Stomach smooth muscle (tissue), 2 donors: ENCODE measurements around the gene XPO5.
"Not testable (repeated sequence)": the region's sequence is repeated elsewhere in the genome, so short reads cannot be mapped to it uniquely, and the experiment has no call there.

ENCODE experiments used
- H3K27ac ChIP-seq: one replicate; pipeline ENCODE4 v1.7.0; 2013; ENCODE audit warnings: mild to moderate bottlenecking, low read length, inconsistent platforms
- H3K27me3 ChIP-seq, 2 donors: one replicate each; pipeline ENCODE4 v1.7.0; 2013; ENCODE audit warnings: low read length in 2 of 2; ENCODE audit not compliant: insufficient read depth in 2 of 2, control insufficient read depth in 1 of 2
- H3K36me3 ChIP-seq, 2 donors: one replicate each; pipeline ENCODE4 v1.7.0; 2013; ENCODE audit warnings: low read length in 2 of 2; ENCODE audit not compliant: control insufficient read depth in 2 of 2, insufficient read depth in 2 of 2
- H3K4me1 ChIP-seq: one replicate; pipeline ENCODE4 v1.7.0; 2013; ENCODE audit warnings: low read length; ENCODE audit not compliant: control insufficient read depth, insufficient read depth
- H3K4me3 ChIP-seq, 2 donors: one replicate each; pipeline ENCODE4 v1.7.0; 2013; ENCODE audit warnings: low read length in 2 of 2
- H3K9ac ChIP-seq, 2 donors: one replicate each; pipeline ENCODE4 v1.7.0; 2013; ENCODE audit warnings: low read length in 2 of 2, mild to moderate bottlenecking in 1 of 2
- H3K9me3 ChIP-seq, 2 donors: one replicate each; pipeline ENCODE4 v1.7.0; 2013; ENCODE audit warnings: low read length in 2 of 2; ENCODE audit not compliant: control insufficient read depth in 2 of 2
- donor health status: healthy.
- donor health status: Pancreatic carcinoma.

XPO5 gene

GRCh38 chr6:43541774-43542471 is 33.9 kb downstream of the XPO5 start:
- Histone ChIP-seq H3K4me3 (no peak overlapping the region), H3K4me1 (no peaks in the 10 kb centered on the region), H3K36me3 (peaks cover 12 to 26% of the 10 kb centered on the region in 2 donors), H3K9me3 (no peaks in the 10 kb centered on the region), H3K27me3 (no peaks in the 10 kb centered on the region), H3K27ac (no peak overlapping the region), H3K9ac (no peak overlapping the region)

DNA sequence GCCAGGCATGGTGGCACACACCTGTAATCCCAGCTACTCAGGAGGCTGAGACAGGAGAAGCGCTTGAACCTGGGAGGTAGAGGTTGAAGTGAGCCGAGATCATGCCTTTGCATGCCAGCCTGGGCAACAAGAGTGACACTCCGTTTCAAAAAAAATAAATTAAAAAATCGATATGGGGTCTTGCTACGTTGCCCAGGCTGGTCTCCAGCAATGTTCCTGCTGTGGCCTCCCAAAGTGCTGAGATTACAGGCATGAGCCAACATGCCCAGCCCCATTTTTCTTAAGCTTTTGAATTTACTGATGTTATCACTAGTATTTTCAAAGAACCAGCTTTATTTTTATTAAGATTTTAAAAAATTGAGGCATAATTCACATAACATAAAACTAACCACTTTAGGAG is 35.3 kb downstream of the XPO5 start:
- H3K27ac ChIP-seq = no peak overlapping the region
- no peaks in the 10 kb centered on the region for H3K9me3 ChIP-seq
- H3K27me3 ChIP-seq = no peaks in the 10 kb centered on the region
- H3K9ac ChIP-seq = no peak overlapping the region
- peaks cover 9 to 18% of the 10 kb centered on the region in 2 donors for H3K36me3 ChIP-seq
- H3K4me3 ChIP-seq = no peak overlapping the region
- H3K4me1 ChIP-seq = no peaks in the 10 kb centered on the region

DNA sequence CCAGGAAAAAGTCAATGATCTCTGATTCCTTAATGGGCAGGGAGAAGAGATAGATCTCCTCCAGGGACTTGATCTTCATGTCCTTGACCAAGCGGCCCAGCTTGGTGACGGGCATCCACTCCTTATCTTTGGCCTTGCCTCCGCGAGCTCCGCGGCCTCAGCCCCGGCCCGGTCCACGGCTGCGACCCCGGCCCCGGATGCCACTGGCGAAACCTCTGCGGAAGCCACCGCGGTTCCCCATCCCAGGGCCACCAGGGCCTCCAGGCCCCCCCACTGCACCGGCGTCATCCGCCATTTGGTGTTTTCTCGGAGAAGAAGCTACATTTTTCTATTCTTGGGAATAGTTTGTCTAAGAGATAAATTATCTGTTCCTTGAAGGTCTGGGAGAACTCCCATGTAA is 36.4 kb downstream of the XPO5 start:
- not testable (repeated sequence) for H3K4me3 ChIP-seq, H3K27me3 ChIP-seq, H3K4me1 ChIP-seq, H3K9me3 ChIP-seq, H3K27ac ChIP-seq, H3K9ac ChIP-seq
- H3K36me3 ChIP-seq = peaks cover 5 to 13% of the 10 kb centered on the region in 2 donors

GRCh38 chr6:43538986-43539385 is 36.9 kb downstream of the XPO5 start:
- H3K27me3 ChIP-seq, H3K9ac ChIP-seq, H3K27ac ChIP-seq, H3K4me1 ChIP-seq, H3K4me3 ChIP-seq, H3K9me3 ChIP-seq: not testable (repeated sequence)
- peaks cover 9 to 16% of the 10 kb centered on the region in 2 donors for H3K36me3 ChIP-seq

DNA sequence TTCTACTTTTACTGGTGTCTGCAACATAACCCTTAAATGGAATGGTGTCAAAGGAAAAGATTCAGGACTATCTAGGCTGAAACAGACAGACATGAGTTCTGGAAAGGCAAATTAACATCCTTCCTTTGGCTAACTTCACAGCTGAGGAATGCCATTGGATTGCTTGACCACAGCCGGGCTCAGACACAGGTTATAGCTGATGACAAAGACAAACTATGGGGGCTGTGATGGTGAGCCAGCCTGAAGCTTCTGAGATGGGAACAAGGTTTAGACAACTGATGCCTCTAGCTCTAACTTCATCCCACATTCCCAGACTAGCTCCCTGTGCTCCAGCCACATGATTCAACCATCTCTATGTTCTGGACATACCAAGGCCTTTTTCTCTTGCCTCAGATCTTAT is 43.6 kb downstream of the XPO5 start:
- Histone ChIP-seq H3K27me3 (no peaks in the 10 kb centered on the region), H3K27ac (no peak overlapping the region), H3K4me3 (no peak overlapping the region), H3K9ac (no peak overlapping the region), H3K9me3 (no peaks in the 10 kb centered on the region), H3K4me1 (no peaks in the 10 kb centered on the region), H3K36me3 (peaks cover 37 to 49% of the 10 kb centered on the region in 2 donors)

- H3K4me3 ChIP-seq = no peak overlapping the region
- H3K27me3 ChIP-seq = no peaks in the 10 kb centered on the region
- H3K27ac ChIP-seq = no peak overlapping the region
- no peaks in the 10 kb centered on the region for H3K9me3 ChIP-seq
- H3K36me3 ChIP-seq = peaks cover 77 to 80% of the 10 kb centered on the region in 2 donors
- H3K4me1 ChIP-seq = peaks cover 3% of the 10 kb centered on the region
- H3K9ac ChIP-seq = no peak overlapping the region
Measured at GRCh38 chr6:43524483-43524961, 51.3 kb downstream of the XPO5 start.

- Histone ChIP-seq H3K4me3 (no peak overlapping the region), H3K9me3 (no peaks in the 10 kb centered on the region), H3K27me3 (no peaks in the 10 kb centered on the region), H3K27ac (no peak overlapping the region), H3K9ac (no peak overlapping the region), H3K4me1 (peaks cover 5% of the 10 kb centered on the region), H3K36me3 (peaks cover 76 to 82% of the 10 kb centered on the region in 2 donors)
Measured at GRCh38 chr6:43523284-43523683, 52.6 kb downstream of the XPO5 start.

DNA sequence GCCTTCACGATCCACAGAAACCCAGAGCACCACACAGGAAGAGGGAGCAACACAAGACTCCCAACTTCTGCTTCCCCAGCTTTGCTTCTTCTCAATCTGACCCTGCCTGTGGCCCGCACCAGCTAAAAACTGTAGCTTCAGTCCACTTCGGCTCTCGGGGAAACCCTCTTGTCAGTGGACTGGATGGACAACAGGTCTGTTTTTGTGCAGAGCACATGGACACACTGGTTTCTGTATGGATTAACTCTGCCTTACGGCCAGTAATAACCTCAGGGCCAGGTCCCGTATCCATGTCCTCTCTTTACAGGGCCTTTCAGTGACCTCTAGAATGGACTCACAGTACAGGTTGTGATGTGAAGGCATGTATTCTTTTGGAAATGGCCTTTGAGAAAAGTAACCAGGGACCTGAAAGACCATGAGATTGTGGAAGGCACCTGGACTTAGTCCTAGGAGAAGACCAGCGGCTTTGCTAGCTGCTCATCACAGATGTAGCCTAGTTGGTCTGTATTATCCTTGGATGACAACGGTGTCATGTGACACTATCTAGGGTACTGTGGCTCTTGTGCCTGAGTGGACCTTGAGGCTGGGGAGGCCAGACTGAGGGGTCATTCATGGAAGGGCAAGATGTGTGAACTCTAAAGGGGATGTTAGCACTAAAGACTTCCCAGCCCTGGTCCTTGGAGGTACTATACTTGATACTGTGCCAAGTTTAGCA is 53.1 kb downstream of the XPO5 start:
- H3K9ac ChIP-seq = no peak overlapping the region
- no peaks in the 10 kb centered on the region for H3K9me3 ChIP-seq
- H3K36me3 ChIP-seq = peaks cover 71 to 76% of the 10 kb centered on the region in 2 donors
- no peak overlapping the region for H3K4me3 ChIP-seq
- no peaks in the 10 kb centered on the region for H3K27me3 ChIP-seq
- H3K27ac ChIP-seq = no peak overlapping the region
- H3K4me1 ChIP-seq = peaks cover 11% of the 10 kb centered on the region

DNA sequence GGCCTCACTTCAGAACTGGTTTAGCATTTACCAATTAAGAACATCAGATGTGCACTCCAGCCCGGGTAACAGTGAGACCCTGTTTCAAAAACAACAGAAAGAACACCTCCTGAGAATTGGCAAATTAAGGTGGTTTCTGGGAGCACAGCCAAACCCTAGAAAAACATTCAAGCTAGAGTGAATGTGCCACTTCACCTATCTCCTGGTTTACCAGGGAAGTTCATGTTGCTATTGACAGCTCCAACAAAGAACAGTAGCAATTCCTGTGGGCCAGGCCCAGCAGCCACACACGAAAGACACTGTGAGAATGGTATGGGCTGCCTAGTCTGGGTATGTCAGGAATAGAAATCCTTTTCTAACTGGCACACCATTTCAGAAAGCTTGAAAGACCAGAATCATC is 54.0 kb downstream of the XPO5 start:
- Histone ChIP-seq H3K9ac (no peak overlapping the region), H3K4me3 (no peak overlapping the region), H3K4me1 (peaks cover 11% of the 10 kb centered on the region), H3K27ac (no peak overlapping the region), H3K9me3 (no peaks in the 10 kb centered on the region), H3K36me3 (peaks cover 66 to 68% of the 10 kb centered on the region in 2 donors), H3K27me3 (no peaks in the 10 kb centered on the region)

- no peak overlapping the region for H3K9ac ChIP-seq
- H3K36me3 ChIP-seq = peaks cover 53 to 57% of the 10 kb centered on the region in 2 donors
- peaks cover 22% of the 10 kb centered on the region for H3K4me1 ChIP-seq
- H3K4me3 ChIP-seq = no peak overlapping the region
- H3K27ac ChIP-seq = no peak overlapping the region
- H3K27me3 ChIP-seq = no peaks in the 10 kb centered on the region
- H3K9me3 ChIP-seq = no peaks in the 10 kb centered on the region
Measured at GRCh38 chr6:43520097-43520496, 55.7 kb downstream of the XPO5 start.
